Muscle of leg (tissue), 16 donors: Measurements from ENCODE around the gene POF1B. TPM values are rescaled to one million over a fixed set of nuclear protein-coding genes. Genes with fewer than 3 reads are reported as not detected.
A peak's percentile ranks its signal among the peaks of the same experiment; 100 is the strongest.

Experiments
- DNase-seq: peaks from one replicate; pipeline ENCODE4 v3.0.0; 2013
- H3K27ac ChIP-seq: one replicate; pipeline ENCODE4 v1.5.1; 2013; ENCODE audit warnings: mild to moderate bottlenecking, low read length, control low read depth
- H3K27me3 ChIP-seq: one replicate; pipeline ENCODE4 v1.6.1; 2013; ENCODE audit warnings: low read length; ENCODE audit not compliant: control insufficient read depth, insufficient read depth
- H3K36me3 ChIP-seq: one replicate; pipeline ENCODE4 v1.6.1; 2013; ENCODE audit warnings: low read length; ENCODE audit not compliant: control insufficient read depth, insufficient read depth
- H3K4me1 ChIP-seq: one replicate; pipeline ENCODE4 v1.6.1; 2013; ENCODE audit warnings: low read length; ENCODE audit not compliant: control insufficient read depth, insufficient read depth
- H3K4me3 ChIP-seq: one replicate; pipeline ENCODE4 v1.5.1; 2013; ENCODE audit warnings: low read length, control low read depth
- H3K9me3 ChIP-seq: replicated peaks from 2 replicates; pipeline ENCODE4 v1.6.1; 2013; ENCODE audit warnings: low read depth, low read length; ENCODE audit not compliant: control insufficient read depth
- WGBS: methylation state at CpG from one replicate; pipeline ENCODE4 v1.1.5; 2013; ENCODE audit warnings: missing lambda C conversion rate; ENCODE audit not compliant: insufficient coverage; 5-methylcytosine and 5-hydroxymethylcytosine counted together
- long read RNA-seq, 11 donors: transcript quantifications; one replicate each; lab custom pipeline, GENCODE V29; 2026
- polyA plus RNA-seq, 8 donors: library from polyadenylated mRNA; unstranded; fragments of 120-200 nt; gene quantifications; one replicate each; pipeline versions ENCODE4 v1.2.1 to v1.2.3, GENCODE V29; 2013; ENCODE audit warnings: inconsistent platforms in 1 of 8, low replicate concordance in 1 of 8; ENCODE audit not compliant: insufficient read length in 8 of 8, insufficient read depth in 1 of 8
- total RNA-seq: library from RNA; stranded (reverse); fragments of 120-200 nt; gene quantifications from one replicate; pipeline ENCODE4 v1.2.4, GENCODE V29; 2013

The POF1B gene
- total RNA-seq = 0.04 TPM
- polyA plus RNA-seq = 1 to 10 TPM in 2 of 8 donors, under 1 TPM in 6; 0.04 to 2.0 (median 0.10) TPM
- long read RNA-seq, donor 1 = 0 reads
- long read RNA-seq, donor 2 = 0 reads
- long read RNA-seq, donor 3 = 0 reads
- long read RNA-seq, donor 4 = 0 reads
- long read RNA-seq, donor 5 = 0 reads
- long read RNA-seq, donor 6 = 0 reads
- long read RNA-seq, donor 7 = 0 reads
- long read RNA-seq, donor 8 = 0 reads
- long read RNA-seq, donor 9 = 0 reads
- long read RNA-seq, donor 10 = 0 reads
- long read RNA-seq, donor 11 = 0 reads

DNA sequence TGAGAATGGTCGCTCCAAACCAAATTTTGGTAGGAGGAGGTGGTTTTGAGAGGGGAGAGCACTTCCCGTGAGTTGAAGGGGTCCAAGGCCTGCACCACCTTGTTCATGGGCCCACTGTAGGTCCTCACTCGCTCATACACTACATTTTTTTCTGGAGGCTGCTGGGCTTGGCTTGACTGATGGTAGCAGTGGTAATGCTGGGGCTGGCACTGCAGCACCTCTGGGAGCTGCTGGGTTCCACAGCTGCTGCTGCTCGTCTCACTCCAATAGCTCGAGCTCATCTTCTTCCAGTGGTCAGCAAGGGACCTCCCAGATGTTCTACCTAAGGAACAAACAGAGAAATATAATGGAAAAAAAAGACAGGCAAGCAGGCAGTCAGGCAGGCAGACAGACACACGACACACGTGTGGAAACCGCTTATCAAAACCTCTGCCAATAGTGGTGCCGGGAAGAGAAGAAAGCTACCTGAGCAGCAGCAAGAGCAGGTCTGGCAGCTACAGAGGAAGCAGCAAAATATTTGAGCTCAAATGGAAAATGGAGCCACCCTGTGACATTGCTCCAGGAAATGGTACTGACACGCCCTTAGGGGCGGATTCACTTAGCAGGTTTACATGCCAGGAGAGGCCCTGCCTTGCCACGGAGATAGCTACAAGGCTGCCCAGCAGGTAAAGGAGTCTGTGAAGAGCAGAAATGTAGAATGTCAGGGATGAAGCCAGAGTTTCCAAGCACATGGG lies at the start of gene POF1B:
Gene POF1B, minus strand, starts transcription at position 492 of the 734 bp plus-strand sequence. Its CDS starts 211 bp downstream, at position 281.
- 62% methylated on average over 7 of the region's 12 CpGs for whole genome bisulfite sequencing
- Histone ChIP-seq H3K27me3 (peaks cover 4% of the 10 kb centered on the region), H3K4me3 (no peak within 1 kb of the TSS), H3K36me3 (no peaks in the 10 kb centered on the region), H3K27ac (no peak within 1 kb of the TSS), H3K4me1 (no peaks in the 10 kb centered on the region), H3K9me3 (no peaks in the 10 kb centered on the region)
- DNase-seq = peak; percentile 3

GRCh38 chrX:85429066-85429465 lies 49.6 kb upstream of the POF1B start:
- H3K36me3 ChIP-seq = no peaks in the 10 kb centered on the region
- H3K9me3 ChIP-seq = peaks cover 7% of the 10 kb centered on the region
- no peak overlapping the region for H3K27ac ChIP-seq
- no peak overlapping the region for H3K4me3 ChIP-seq
- no peak for DNase-seq
- WGBS = no CpG with 5 or more reads among the region's 1 CpG
- no peaks in the 10 kb centered on the region for H3K27me3 ChIP-seq
- no peaks in the 10 kb centered on the region for H3K4me1 ChIP-seq

DNA sequence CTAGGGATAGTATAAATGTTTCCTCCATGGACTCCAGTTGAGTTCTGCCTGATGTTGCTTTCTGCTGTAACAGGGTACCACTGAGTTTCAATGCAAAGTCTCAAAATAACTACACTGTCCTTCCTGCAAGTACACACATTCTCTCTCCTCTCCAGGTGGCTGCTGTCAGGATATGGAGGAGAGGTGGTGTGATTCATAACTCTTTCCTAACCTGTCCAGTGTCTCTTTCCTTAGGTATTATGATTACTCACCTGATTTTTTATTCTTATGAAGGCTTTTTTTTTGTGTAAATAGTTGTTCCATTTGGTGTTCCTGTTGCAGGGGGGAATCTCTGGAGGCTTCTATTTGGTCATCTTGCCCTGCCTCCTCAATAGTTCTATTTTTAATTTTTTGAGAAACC lies 39.8 kb upstream of the POF1B start:
- peaks cover 2% of the 10 kb centered on the region for H3K9me3 ChIP-seq
- no peaks in the 10 kb centered on the region for H3K4me1 ChIP-seq
- no peaks in the 10 kb centered on the region for H3K36me3 ChIP-seq
- no peak overlapping the region for H3K27ac ChIP-seq
- no peaks in the 10 kb centered on the region for H3K27me3 ChIP-seq
- no peak for DNase-seq
- H3K4me3 ChIP-seq = no peak overlapping the region

DNA sequence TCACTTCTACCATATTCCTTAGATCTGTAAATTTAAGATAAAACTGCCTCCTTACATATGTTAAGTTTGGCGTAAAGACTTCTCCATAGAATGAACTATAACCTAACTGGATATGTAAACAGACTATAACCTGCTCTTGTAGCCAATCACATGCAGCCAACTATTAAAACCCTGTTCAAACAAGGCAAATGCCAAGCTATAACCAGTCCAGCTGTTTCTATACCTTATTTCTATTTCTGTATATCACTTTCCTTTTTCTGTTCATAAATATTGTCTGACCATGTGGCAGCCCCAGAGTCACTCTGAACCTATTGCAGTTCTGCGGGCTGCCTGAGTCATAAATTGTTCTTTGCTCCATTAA lies 12.4 kb upstream of the POF1B start:
- 100% methylated on average over 1 of the region's 2 CpGs for WGBS
- H3K27me3 ChIP-seq = no peaks in the 10 kb centered on the region
- no peaks in the 10 kb centered on the region for H3K36me3 ChIP-seq
- no peak for DNase-seq
- no peak overlapping the region for H3K4me3 ChIP-seq
- H3K4me1 ChIP-seq = no peaks in the 10 kb centered on the region
- H3K27ac ChIP-seq = no peak overlapping the region
- no peaks in the 10 kb centered on the region for H3K9me3 ChIP-seq

DNA sequence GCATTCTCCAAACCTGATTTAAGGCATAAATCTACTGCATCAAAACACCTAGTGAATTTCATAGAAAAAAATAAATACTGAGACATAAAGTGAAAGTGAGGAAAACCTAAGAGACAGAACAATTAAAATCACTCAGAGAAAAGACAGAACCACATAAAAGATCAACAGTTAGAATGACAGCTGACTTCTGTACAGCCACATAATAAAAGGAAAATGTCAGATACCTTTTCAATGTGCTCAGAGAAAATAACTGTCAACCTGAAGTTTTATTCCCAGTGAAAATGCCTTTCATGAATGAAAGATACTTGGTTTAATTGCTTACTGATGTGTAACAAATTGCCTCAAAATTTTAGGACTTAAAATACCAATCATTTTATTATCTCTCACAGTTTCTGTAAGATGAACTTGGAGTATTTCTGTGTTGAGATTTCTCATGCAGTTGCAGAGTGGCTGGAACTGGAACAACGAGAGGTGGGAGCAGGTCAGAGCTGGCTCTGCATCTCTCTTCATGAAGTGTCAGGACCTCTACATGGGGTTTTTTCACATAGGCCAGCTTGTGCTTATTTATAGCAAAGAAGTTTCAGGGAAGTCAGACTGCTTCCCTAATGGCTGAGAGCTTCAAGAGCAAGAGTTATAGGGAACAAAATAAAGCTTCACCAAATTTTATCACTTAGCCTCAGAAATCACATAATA lies 11.9 kb upstream of the POF1B start:
- no peaks in the 10 kb centered on the region for H3K4me1 ChIP-seq
- no peak overlapping the region for H3K27ac ChIP-seq
- no peak overlapping the region for H3K4me3 ChIP-seq
- H3K27me3 ChIP-seq = no peaks in the 10 kb centered on the region
- H3K9me3 ChIP-seq = no peaks in the 10 kb centered on the region
- no peak for DNase-seq
- WGBS = no CpG with 5 or more reads among the region's 1 CpG
- no peaks in the 10 kb centered on the region for H3K36me3 ChIP-seq

GRCh38 chrX:85381602-85382001 lies 2.1 kb upstream of the POF1B start:
- no CpG with 5 or more reads among the region's 3 CpGs for WGBS
- Histone ChIP-seq H3K27ac (no peak overlapping the region), H3K9me3 (no peaks in the 10 kb centered on the region), H3K4me1 (no peaks in the 10 kb centered on the region), H3K4me3 (no peak overlapping the region), H3K27me3 (peaks cover 4% of the 10 kb centered on the region), H3K36me3 (no peaks in the 10 kb centered on the region)
- no peak for DNase-seq

DNA sequence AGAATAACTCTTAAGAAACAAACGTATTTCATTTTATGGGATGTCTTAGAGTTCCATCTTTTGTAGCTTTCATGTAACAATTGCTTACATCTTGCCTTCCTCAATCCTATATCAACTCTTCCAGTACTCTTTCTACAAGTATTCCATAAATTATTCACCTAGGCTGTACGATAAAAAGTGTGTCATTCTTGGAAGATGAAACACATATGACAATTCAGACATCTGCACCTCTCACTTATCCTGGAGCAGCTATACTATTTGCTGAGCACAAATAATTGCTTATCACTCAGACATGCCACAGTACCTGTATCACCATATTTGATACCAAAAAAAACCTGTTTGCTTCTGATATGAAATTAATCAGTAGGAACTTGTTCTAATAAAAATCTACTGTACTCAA lies 1.0 kb downstream of the POF1B start:
- H3K9me3 ChIP-seq = no peaks in the 10 kb centered on the region
- no peak for DNase-seq
- no peak overlapping the region for H3K27ac ChIP-seq
- WGBS = no CpG with 5 or more reads among the region's 2 CpGs
- no peaks in the 10 kb centered on the region for H3K4me1 ChIP-seq
- no peaks in the 10 kb centered on the region for H3K36me3 ChIP-seq
- H3K27me3 ChIP-seq = peaks cover 4% of the 10 kb centered on the region
- no peak overlapping the region for H3K4me3 ChIP-seq

DNA sequence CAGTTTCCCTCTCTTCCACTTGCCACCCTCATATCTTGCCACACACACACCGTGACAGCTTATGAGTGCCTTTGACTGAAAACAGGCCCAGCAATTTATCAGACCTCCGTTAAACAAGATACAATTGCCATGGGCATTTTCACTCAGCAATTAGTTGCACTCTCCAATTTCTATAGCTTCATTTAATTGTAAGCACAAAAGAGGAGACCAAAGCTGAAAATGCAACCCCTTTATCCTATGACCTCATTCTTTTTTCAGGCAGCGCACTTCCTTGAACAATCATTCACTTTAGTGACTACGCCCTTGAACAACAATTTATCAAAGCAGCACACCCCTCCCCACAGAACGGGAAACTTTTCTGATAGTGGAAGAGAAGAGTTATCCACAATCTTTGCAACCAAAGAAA lies 4.1 kb downstream of the POF1B start:
- no peak overlapping the region for H3K4me3 ChIP-seq

GRCh38 chrX:85365370-85365995 lies 14.0 kb downstream of the POF1B start:
- DNase-seq = no peak
- H3K27ac ChIP-seq = no peak overlapping the region
- WGBS = 0% methylated on average over 1 of the region's 4 CpGs
- H3K4me3 ChIP-seq = no peak overlapping the region
- H3K9me3 ChIP-seq = peaks cover 3% of the 10 kb centered on the region
- no peaks in the 10 kb centered on the region for H3K36me3 ChIP-seq
- H3K27me3 ChIP-seq = peaks cover 3% of the 10 kb centered on the region
- no peaks in the 10 kb centered on the region for H3K4me1 ChIP-seq

More for the DNA sequence above, 4.1 kb downstream of the POF1B start:
- Histone ChIP-seq H3K9me3 (no peaks in the 10 kb centered on the region), H3K4me1 (no peaks in the 10 kb centered on the region), H3K27me3 (peaks cover 4% of the 10 kb centered on the region), H3K36me3 (no peaks in the 10 kb centered on the region), H3K27ac (no peak overlapping the region)
- no peak for DNase-seq
- 34% methylated on average over 2 of the region's 5 CpGs for WGBS

- no CpG with 5 or more reads among the region's 1 CpG for WGBS
- DNase-seq = no peak
- Histone ChIP-seq H3K9me3 (peaks cover 3% of the 10 kb centered on the region), H3K4me3 (no peak overlapping the region), H3K27ac (no peak overlapping the region), H3K36me3 (no peaks in the 10 kb centered on the region), H3K4me1 (no peaks in the 10 kb centered on the region), H3K27me3 (no peaks in the 10 kb centered on the region)
Observed at GRCh38 chrX:85359051-85359450, 20.4 kb downstream of the POF1B start.
